ENCODE measurements around the gene GAL.

GRCh38 chr11:68655806-68656205, 28.5 kb upstream of the GAL start:
- TF ChIP-seq POLR2A (IDR thresholded peaks at IDR 0.05): no peak
- TF ChIP-seq CTCF (IDR thresholded peaks at IDR 0.05 in 8 of 11, conservative IDR thresholded peaks at IDR 0.05 in 3 of 11): no peak
- TF ChIP-seq POLR2AphosphoS5 (IDR thresholded peaks at IDR 0.05): no peak
